ENCODE data around the gene C5orf15. TPM values are rescaled to one million over a fixed set of nuclear protein-coding genes. Genes with fewer than 3 reads are reported as not detected.

The C5orf15 gene
- polyA plus RNA-seq, 1 of the 3 experiments (the other 2 are of a cell fraction) = 81.0 TPM

DNA sequence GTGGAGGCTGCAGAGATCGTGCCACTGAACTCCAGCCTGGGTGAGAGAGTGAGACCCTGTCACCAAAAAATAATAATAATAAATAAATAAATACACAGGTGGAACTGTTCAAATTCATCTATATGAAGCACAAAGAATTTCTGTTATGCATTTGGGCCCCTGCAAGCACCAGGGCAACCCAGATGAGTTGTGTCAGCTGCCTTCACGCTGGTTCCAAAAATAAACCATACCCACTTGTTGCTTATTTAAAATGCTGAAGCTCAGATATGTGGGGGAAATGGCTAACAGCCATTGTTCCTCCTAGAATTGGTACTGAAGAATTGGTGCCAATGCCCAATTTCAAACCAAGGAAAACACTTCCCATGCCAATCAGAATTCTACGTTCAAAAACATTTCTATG, 10.5 kb upstream of the C5orf15 start (continued):
- TF ChIP-seq, protein P1, sequence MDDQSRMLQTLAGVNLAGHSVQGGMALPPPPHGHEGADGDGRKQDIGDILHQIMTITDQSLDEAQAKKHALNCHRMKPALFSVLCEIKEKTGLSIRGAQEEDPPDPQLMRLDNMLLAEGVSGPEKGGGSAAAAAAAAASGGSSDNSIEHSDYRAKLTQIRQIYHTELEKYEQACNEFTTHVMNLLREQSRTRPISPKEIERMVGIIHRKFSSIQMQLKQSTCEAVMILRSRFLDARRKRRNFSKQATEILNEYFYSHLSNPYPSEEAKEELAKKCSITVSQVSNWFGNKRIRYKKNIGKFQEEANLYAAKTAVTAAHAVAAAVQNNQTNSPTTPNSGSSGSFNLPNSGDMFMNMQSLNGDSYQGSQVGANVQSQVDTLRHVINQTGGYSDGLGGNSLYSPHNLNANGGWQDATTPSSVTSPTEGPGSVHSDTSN (IDR thresholded peaks at IDR 0.05) = no peak

DNA sequence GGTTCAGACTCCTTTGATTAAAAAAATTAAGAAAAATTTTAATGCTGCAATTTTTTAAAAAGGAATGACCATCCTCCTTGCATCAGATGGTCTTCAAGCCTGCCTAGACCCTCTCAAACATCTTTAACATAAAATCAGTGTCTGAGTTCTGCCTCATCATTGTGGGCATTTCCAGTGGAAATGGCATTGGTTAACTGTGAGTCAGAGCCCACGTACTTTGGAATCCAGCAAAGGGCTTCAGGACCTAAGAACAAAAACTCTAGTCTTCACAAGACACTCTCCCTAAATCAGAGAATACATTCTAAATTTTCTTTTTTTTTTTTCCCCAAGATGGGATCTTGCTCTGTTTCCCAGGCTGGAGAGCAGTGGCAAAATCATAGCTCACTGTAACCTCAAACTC, 9.4 kb upstream of the C5orf15 start:
- ChIA-PET POLR2A (no interaction called here), CTCF (interaction anchor here (1.1 to 6.0 kb wide), 4 partner anchors 15 to 554 kb away, joined by 3 to 62 read pairs (median 12); no protein-coding TSS in a partner anchor)
- peaks cover 35% of the 10 kb centered on the region for H3F3A ChIP-seq (replicated peaks; ENCODE audit: insufficient read depth)
- peak overlapping the region in 1 of 2 experiments; percentile 88; a peak in 2 of 4 replicates for H3K27ac ChIP-seq (ENCODE audit: low read depth in 2 of 2, low read length in 1 of 2)
- H4K20me1 ChIP-seq (ENCODE audit: insufficient read depth) = 0 out of 2 replicates have a peak, but pooled peaks cover 5% of the 10 kb centered on the region
- no peaks in the 10 kb centered on the region for H3K27me3 ChIP-seq (ENCODE audit: insufficient read depth)
- peaks cover 44 to 68% of the 10 kb centered on the region in 2 experiments for H3K36me3 ChIP-seq (replicated peaks in 1 of 2; ENCODE audit: control insufficient read depth in 1 of 2, insufficient read depth in 2 of 2, low read length in 1 of 2)
- H3K4me1 ChIP-seq (ENCODE audit: control insufficient read depth in 1 of 2, insufficient read depth in 2 of 2, low read depth in 1 of 2, low read length in 1 of 2) = peaks cover 0 to 18% of the 10 kb centered on the region in 2 experiments; a peak in 1 of 4 replicates
- H3K79me2 ChIP-seq (ENCODE audit: insufficient read depth) = peaks cover 57% of the 10 kb centered on the region
- H3K4me2 ChIP-seq = peak overlapping the region; percentile 30; the same call in 1 of the 2 replicates
- H3K9me3 ChIP-seq = no peaks in the 10 kb centered on the region
- TF ChIP-seq GATA2 (CRISPR knock-in tag; IDR thresholded peaks at IDR 0.05) (no peak), RFX5 (IDR thresholded peaks at IDR 0.05; ENCODE audit: low read length) (no peak), TCF12 (IDR thresholded peaks at IDR 0.05) (no peak), FOSL2 (IDR thresholded peaks at IDR 0.05; ENCODE audit: borderline replicate concordance, low read depth) (peak; percentile 58; the same call in 1 of the 2 replicates), GABPA (IDR thresholded peaks at IDR 0.05; ENCODE audit: low read depth) (no peak), SIN3A (IDR thresholded peaks at IDR 0.05; ENCODE audit: borderline replicate concordance, low read depth, low read length) (no peak), JUND (IDR thresholded peaks at IDR 0.05) (0 out of 2 replicates have a peak, but pooled peaks have one; percentile 28), RXRA (IDR thresholded peaks at IDR 0.05; ENCODE audit: borderline replicate concordance, low read depth) (no peak), RCOR1 (IDR thresholded peaks at IDR 0.05; ENCODE audit: low read length) (no peak), NFIC (IDR thresholded peaks at IDR 0.05; ENCODE audit: borderline replicate concordance) (no peak)
- TF ChIP-seq, protein P2, sequence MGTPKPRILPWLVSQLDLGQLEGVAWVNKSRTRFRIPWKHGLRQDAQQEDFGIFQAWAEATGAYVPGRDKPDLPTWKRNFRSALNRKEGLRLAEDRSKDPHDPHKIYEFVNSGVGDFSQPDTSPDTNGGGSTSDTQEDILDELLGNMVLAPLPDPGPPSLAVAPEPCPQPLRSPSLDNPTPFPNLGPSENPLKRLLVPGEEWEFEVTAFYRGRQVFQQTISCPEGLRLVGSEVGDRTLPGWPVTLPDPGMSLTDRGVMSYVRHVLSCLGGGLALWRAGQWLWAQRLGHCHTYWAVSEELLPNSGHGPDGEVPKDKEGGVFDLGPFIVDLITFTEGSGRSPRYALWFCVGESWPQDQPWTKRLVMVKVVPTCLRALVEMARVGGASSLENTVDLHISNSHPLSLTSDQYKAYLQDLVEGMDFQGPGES (IDR thresholded peaks at IDR 0.05; ENCODE audit: low read depth, low read length) = no peak
- TF ChIP-seq, protein P1 (IDR thresholded peaks at IDR 0.05) = 0 out of 2 replicates have a peak, but pooled peaks have one; percentile 5
- no peak overlapping the region for H3K4me3 ChIP-seq (ENCODE audit: low read depth in 2 of 2, low read length in 1 of 2)
- no peak overlapping the region for H2AFZ ChIP-seq (ENCODE audit: low read depth)
- H3K9ac ChIP-seq = peak overlapping the region; percentile 46
- WGBS (ENCODE audit: low lambda C conversion rate) = 19% methylated on average over 1 of the region's 1 CpG
- DNase-seq = no peak
- no peaks in the 10 kb centered on the region for H3K9me2 ChIP-seq

Data from SK-N-SH (cell line).